ENCODE results near the gene IGHMBP2. TPM values are rescaled to one million over a fixed set of nuclear protein-coding genes. Genes with fewer than 3 reads are reported as not detected.

Gene IGHMBP2
- total and polyA plus RNA-seq, 2 of the 8 experiments (the other 6 are each of a cell fraction or from before 2014, with no cell fraction given) = 8.4 to 17.6 TPM

- Histone ChIP-seq H3K4me1 (replicated peaks in 1 of 4; ENCODE audit: control insufficient read depth in 3 of 4, insufficient read depth in 4 of 4, low read length in 3 of 4) (no peaks in the 10 kb centered on the region), H3K14ac (ENCODE audit: insufficient read length) (no peak overlapping the region), H3K79me1 (ENCODE audit: low read depth, low read length) (no peaks in the 10 kb centered on the region), H2BK12ac (ENCODE audit: low read depth, low read length) (no peak overlapping the region), H4K91ac (replicated peaks; ENCODE audit: insufficient read length, low read length) (no peak overlapping the region), H3K4me2 (ENCODE audit: insufficient read depth in 1 of 2, low read depth in 2 of 2, low read length in 2 of 2) (no peak overlapping the region), H3K9ac (replicated peaks in 1 of 4; ENCODE audit: extremely low read depth in 1 of 4, low read depth in 3 of 4, low read length in 3 of 4) (no peak overlapping the region), H3K23ac (ENCODE audit: insufficient read length) (no peak overlapping the region), H3K27ac (ENCODE audit: low read depth, low read length) (no peak overlapping the region), H4K5ac (ENCODE audit: insufficient read length, low read depth, low read length) (no peak overlapping the region), H3K36me3 (ENCODE audit: control insufficient read depth in 2 of 4, insufficient read depth in 4 of 4, low read length in 3 of 4) (no peaks in the 10 kb centered on the region), H3K18ac (ENCODE audit: extremely low read depth, low read length) (no peak overlapping the region), H3K56ac (replicated peaks; ENCODE audit: insufficient read length, low read depth, low read length) (no peak overlapping the region), H2BK15ac (ENCODE audit: low read length) (no peak overlapping the region), H2BK5ac (ENCODE audit: low read depth, low read length) (no peak overlapping the region), H3K4me3 (ENCODE audit: extremely low read depth in 1 of 4, insufficient read depth in 2 of 4, low read depth in 3 of 4, low read length in 4 of 4) (no peak overlapping the region), H3K9me3 (ENCODE audit: insufficient read depth in 2 of 2, low read depth in 1 of 2, low read length in 1 of 2) (peaks cover 0 to 5% of the 10 kb centered on the region in 2 experiments; a peak in 1 of 4 replicates), H3K27me3 (replicated peaks in 1 of 4; ENCODE audit: control insufficient read depth in 3 of 4, extremely low read depth in 1 of 4, insufficient read depth in 3 of 4, low read length in 3 of 4) (no peaks in the 10 kb centered on the region; a peak in 2 of 7 replicates), H2AK5ac (ENCODE audit: low read depth, low read length) (no peak overlapping the region), H4K20me1 (replicated peaks in 1 of 2; ENCODE audit: control insufficient read depth in 1 of 2, insufficient read depth in 2 of 2, low read length in 2 of 2) (no peaks in the 10 kb centered on the region), H2BK20ac (ENCODE audit: low read length) (no peak overlapping the region), H3K4ac (replicated peaks; ENCODE audit: insufficient read length, low read depth, low read length) (no peak overlapping the region), H4K8ac (ENCODE audit: extremely low read depth, insufficient read depth, low read length) (no peak overlapping the region), H3K79me2 (ENCODE audit: control insufficient read depth in 1 of 2, insufficient read depth in 2 of 2, low read length in 2 of 2) (no peaks in the 10 kb centered on the region), H2AFZ (ENCODE audit: low read length) (no peak overlapping the region), H3K23me2 (ENCODE audit: low read depth, low read length) (no peaks in the 10 kb centered on the region), H2BK120ac (replicated peaks; ENCODE audit: low read depth, low read length) (no peak overlapping the region)
- ChIA-PET POLR2A (ENCODE audit: partially characterized antibody) (interaction anchor here (1.5 kb wide), 1 partner anchor 18 kb away, joined by 3 read pairs; no protein-coding TSS in a partner anchor), CTCF (ENCODE audit: partially characterized antibody) (interaction anchor here (1.4 to 1.6 kb wide), 3 partner anchors 16 to 71 kb away, joined by 3 to 8 read pairs (median 3); no protein-coding TSS in a partner anchor)
- DNase-seq (ENCODE audit: low read depth in 1 of 2, low spot score in 2 of 2) (no peak), FAIRE-seq (no peak)
- WGBS, 2 experiments (ENCODE audit: extremely low coverage in 1 of 2, insufficient coverage in 1 of 2, insufficient read length in 1 of 2, insufficient replicate concordance in 2 of 2, low coverage in 1 of 2, low lambda C conversion rate in 2 of 2, missing lambda C conversion rate in 1 of 2) = 64% methylated on average over 4 of the region's 4 CpGs; no CpG with 5 or more reads in 1 of the 2 experiments
- TF ChIP-seq RFX5 (IDR thresholded peaks at IDR 0.05; ENCODE audit: borderline replicate concordance, low read depth, low read length) = no peak
- TF ChIP-seq SIX5 (IDR thresholded peaks at IDR 0.05; ENCODE audit: low read depth, low read length) = no peak
Measured at GRCh38 chr11:68973219-68973618, 69.5 kb downstream of the IGHMBP2 start.

All from H1 (cell line).